ENCODE results near the gene OVCH2. TPM values are rescaled to one million over a fixed set of nuclear protein-coding genes. Genes with fewer than 3 reads are reported as not detected.

OVCH2 gene
- polyA plus RNA-seq, 3 donors, result not detected

GRCh38 chr11:7645206-7645605, 61.1 kb downstream of the OVCH2 start:
- no peak overlapping the region for H3K4me2 ChIP-seq (replicated peaks; ENCODE audit: extremely low read depth, low read length, poor library complexity, severe bottlenecking)
- no peaks in the 10 kb centered on the region for H3K79me2 ChIP-seq (ENCODE audit: insufficient read depth, low read length)
- H4K20me1 ChIP-seq (ENCODE audit: insufficient read depth, low read length), result peaks cover 3% of the 10 kb centered on the region
- H3K4me1 Mint-ChIP-seq, result no peaks in the 10 kb centered on the region
- peaks cover 0 to 2% (median 2%) of the 10 kb centered on the region in 3 donors for H3K27me3 Mint-ChIP-seq (ENCODE audit: low read depth in 3 of 3)
- intact Hi-C loops (cut with micrococcal nuclease), result no loop called here
- H3K36me3 ChIP-seq (replicated peaks in 1 of 2; ENCODE audit: control insufficient read depth in 1 of 2, insufficient read depth in 2 of 2, low read length in 2 of 2), result peaks cover 63 to 97% of the 10 kb centered on the region in 2 donors
- no peak overlapping the region for H3K4me3 ChIP-seq (replicated peaks in 1 of 3; ENCODE audit: low read depth in 2 of 3, low read length in 3 of 3)
- H3K4me3 Mint-ChIP-seq, result no peak overlapping the region
- H3K27me3 ChIP-seq (ENCODE audit: control insufficient read depth in 2 of 2, insufficient read depth in 2 of 2, low read length in 2 of 2), result no peaks in the 10 kb centered on the region
- no peak for DNase-seq
- no peaks in the 10 kb centered on the region for H3K4me1 ChIP-seq (ENCODE audit: control insufficient read depth in 1 of 2, insufficient read depth in 2 of 2, low read length in 2 of 2)
- no peak overlapping the region for H3K9ac ChIP-seq (ENCODE audit: insufficient read depth, low read length, poor library complexity, severe bottlenecking)
- WGBS (ENCODE audit: insufficient coverage), result no CpG with 5 or more reads among the region's 3 CpGs
- peaks cover 0 to 2% (median 0%) of the 10 kb centered on the region in 7 donors for H3K9me3 Mint-ChIP-seq
- H3K27ac ChIP-seq (ENCODE audit: low read depth in 1 of 2, low read length in 2 of 2), result no peak overlapping the region
- H2AFZ ChIP-seq (ENCODE audit: insufficient read depth, low read depth, low read length, poor library complexity, severe bottlenecking), result no peak overlapping the region
- no peaks in the 10 kb centered on the region for H3K9me3 ChIP-seq (replicated peaks in 1 of 2; ENCODE audit: control insufficient read depth in 1 of 2, insufficient read depth in 1 of 2, low read length in 2 of 2)
- H3K27ac Mint-ChIP-seq, result no peak overlapping the region
- TF ChIP-seq CTCF (IDR thresholded peaks at IDR 0.05), result no peak
- H3K36me3 Mint-ChIP-seq, result peaks cover 93 to 95% of the 10 kb centered on the region in 2 donors

- H3K36me3 Mint-ChIP-seq, result peaks cover 92 to 94% of the 10 kb centered on the region in 2 donors
- Histone ChIP-seq H2AFZ (ENCODE audit: insufficient read depth, low read depth, low read length, poor library complexity, severe bottlenecking) (no peak overlapping the region), H3K4me2 (replicated peaks; ENCODE audit: extremely low read depth, low read length, poor library complexity, severe bottlenecking) (no peak overlapping the region), H3K36me3 (replicated peaks in 1 of 2; ENCODE audit: control insufficient read depth in 1 of 2, insufficient read depth in 2 of 2, low read length in 2 of 2) (peaks cover 62 to 97% of the 10 kb centered on the region in 2 donors), H3K9ac (ENCODE audit: insufficient read depth, low read length, poor library complexity, severe bottlenecking) (no peak overlapping the region), H3K27ac (ENCODE audit: low read depth in 1 of 2, low read length in 2 of 2) (no peak overlapping the region), H3K9me3 (replicated peaks in 1 of 2; ENCODE audit: control insufficient read depth in 1 of 2, insufficient read depth in 1 of 2, low read length in 2 of 2) (no peaks in the 10 kb centered on the region), H4K20me1 (ENCODE audit: insufficient read depth, low read length) (peaks cover 2% of the 10 kb centered on the region), H3K27me3 (ENCODE audit: control insufficient read depth in 2 of 2, insufficient read depth in 2 of 2, low read length in 2 of 2) (no peaks in the 10 kb centered on the region), H3K4me3 (replicated peaks in 1 of 3; ENCODE audit: low read depth in 2 of 3, low read length in 3 of 3) (no peak overlapping the region), H3K4me1 (ENCODE audit: control insufficient read depth in 1 of 2, insufficient read depth in 2 of 2, low read length in 2 of 2) (no peaks in the 10 kb centered on the region), H3K79me2 (ENCODE audit: insufficient read depth, low read length) (no peaks in the 10 kb centered on the region)
- peak overlapping the region in 1 of 7 donors; percentile 3 for H3K27ac Mint-ChIP-seq
- H3K27me3 Mint-ChIP-seq (ENCODE audit: low read depth in 3 of 3), result peaks cover 0 to 5% (median 2%) of the 10 kb centered on the region in 3 donors
- 90% methylated on average over 3 of the region's 4 CpGs for WGBS (ENCODE audit: insufficient coverage)
- no peak overlapping the region for H3K4me3 Mint-ChIP-seq
- H3K4me1 Mint-ChIP-seq, result peaks cover 3% of the 10 kb centered on the region
- intact Hi-C loops (cut with micrococcal nuclease), result no loop called here
- no peak for TF ChIP-seq CTCF (IDR thresholded peaks at IDR 0.05)
- no peak for DNase-seq
- H3K9me3 Mint-ChIP-seq, result peaks cover 0 to 2% (median 0%) of the 10 kb centered on the region in 7 donors
Measured at GRCh38 chr11:7643314-7643713, 63.0 kb downstream of the OVCH2 start.

Measured in CD14-positive monocyte (primary cell).